ENCODE measurements around the gene HIGD2B.
"Not testable (repeated sequence)": the region's sequence is repeated elsewhere in the genome, so short reads cannot be mapped to it uniquely, and the experiment has no call there.

Gene HIGD2B

GRCh38 chr15:72685925-72686794 lies at the start of gene HIGD2B, which contains the start of gene BBS4:
TSS of gene HIGD2B (minus strand) at chr15:72686182. CDS start at chr15:72676374, 9,808 bp downstream.
TSS of gene BBS4 (plus strand) at chr15:72686207. CDS start at chr15:72686228, 21 bp downstream.
- DNase-seq (ENCODE audit: low read depth in 3 of 3) = peak; percentile 71 to 86 (median 74)

GRCh38 chr15:72735111-72735510 lies 49.1 kb upstream of the HIGD2B start:
- DNase-seq (ENCODE audit: low read depth in 3 of 3) = no peak

DNA sequence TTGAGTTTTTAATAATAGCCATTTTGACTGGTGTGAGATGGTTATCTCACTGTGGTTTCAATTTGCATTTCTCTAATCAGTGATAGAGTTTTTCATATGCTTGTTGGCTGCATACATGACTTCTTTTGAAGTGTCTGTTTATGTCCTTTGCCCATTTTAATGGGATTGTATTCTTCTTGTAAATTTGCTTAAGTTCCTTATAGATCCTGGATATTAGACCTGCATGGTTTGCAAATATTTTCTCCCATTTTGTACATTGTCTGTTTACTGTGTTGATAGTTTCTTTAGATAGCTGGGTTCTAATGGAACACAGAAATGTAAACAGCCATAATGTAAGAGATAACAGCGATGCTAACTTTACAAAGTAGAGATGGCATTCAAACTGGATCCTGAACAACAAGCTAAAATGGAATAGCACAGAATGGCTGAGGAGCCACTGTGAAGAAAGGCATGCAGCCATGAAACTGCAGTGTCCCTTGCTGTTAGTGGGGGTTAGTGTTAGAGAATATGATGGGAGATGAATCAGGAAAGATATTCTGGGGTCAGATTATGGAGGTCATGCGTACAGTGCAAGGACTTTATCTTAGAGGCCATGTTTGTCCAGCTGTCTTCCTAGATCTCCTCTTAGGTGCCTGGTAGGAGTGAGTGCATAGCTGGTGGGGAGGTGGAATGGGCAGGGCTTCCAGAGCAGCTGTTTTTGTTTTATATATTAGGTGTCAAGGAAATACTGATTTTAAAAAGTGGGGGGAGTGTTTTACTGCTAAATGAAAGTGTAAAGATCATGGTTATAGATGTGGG lies 48.2 kb upstream of the HIGD2B start:
- DNase-seq (ENCODE audit: low read depth in 3 of 3) = no peak

- DNase-seq (ENCODE audit: low read depth in 3 of 3) = no peak
These were observed 46.5 kb upstream of the HIGD2B start for GRCh38 chr15:72732516-72732915.

- no peak for DNase-seq (ENCODE audit: low read depth in 3 of 3)
These were observed 46.1 kb upstream of the HIGD2B start for GRCh38 chr15:72732086-72732485.

DNA sequence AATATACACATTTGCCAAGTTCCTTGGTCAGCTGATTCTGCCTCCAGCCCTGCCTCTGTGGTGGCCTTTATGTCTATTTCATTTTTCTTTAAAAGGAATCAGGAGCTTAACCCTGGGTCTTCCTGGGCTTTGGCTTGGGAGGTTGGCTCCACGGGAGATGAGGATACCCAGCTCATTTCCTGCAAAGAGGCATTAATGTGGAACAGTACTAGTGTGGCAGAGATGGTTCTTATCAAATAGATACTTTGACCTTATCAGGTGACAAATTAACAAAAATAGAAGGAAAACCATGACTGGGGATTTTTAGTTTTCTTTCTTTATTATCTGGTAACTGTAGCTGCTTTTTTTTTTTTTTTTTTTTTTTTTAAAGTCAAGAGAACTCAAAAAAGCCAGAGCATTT lies 42.8 kb upstream of the HIGD2B start:
- DNase-seq (ENCODE audit: low read depth in 3 of 3) = no peak

DNA sequence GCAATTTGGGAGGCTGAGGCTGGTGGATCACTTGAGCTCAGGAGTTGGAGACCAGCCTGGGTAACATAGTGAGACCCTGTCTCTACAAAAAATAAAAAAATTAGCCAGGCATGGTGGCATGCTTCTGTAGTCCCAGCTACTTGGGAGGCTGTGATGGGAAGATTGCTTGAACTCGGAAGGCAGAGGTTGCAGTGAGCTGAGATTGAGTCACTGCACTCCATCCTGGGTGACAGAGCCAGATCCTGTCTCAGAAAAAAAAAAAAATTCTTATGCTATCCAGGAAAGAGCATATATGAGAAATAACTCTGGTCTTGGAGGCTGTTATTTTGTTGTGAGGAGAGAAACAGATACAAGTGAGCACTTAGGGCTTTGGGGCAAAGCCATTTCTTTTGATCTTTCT lies 42.3 kb upstream of the HIGD2B start:
- DNase-seq (ENCODE audit: low read depth in 3 of 3) = not testable (repeated sequence)

DNA sequence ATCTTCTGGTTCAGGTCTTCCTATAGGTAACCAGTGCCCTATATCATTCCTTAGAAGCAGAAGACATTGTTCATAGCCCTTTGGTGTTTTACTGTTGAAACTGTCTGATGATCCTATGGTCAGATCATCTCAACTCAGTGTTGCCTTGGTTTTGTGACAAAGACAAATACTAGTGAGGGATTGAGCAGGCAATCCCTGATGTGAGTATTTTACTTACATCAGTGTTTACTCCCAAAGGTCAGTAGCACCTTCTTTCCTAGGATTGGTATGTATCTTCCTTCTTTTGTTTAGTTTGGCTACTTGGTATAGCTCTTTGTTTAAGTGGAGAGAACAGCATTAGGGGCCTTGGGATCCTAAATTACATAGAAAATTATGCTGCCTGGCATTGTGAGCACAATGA lies 41.2 kb upstream of the HIGD2B start:
- DNase-seq (ENCODE audit: low read depth in 3 of 3) = no peak

DNA sequence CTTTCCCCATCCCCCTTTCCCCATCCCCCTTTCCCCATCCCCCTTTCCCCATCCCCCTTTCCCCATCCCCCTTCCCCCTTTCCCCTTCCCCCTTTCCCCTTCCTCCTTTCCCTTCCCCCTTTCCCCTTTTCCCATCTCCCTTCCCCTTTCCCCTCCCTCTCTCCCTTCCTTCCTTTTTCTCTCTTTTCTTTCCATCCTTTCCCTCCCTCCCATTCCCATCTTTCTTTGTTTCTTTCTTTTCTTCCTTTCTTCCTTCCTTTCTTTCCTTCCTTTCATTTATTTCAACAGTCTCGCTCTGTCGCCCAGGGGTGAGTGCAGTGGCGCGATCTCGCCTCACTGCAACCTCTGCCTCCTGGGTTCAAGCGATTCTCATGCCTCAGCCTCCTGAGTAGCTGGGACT lies 39.9 kb upstream of the HIGD2B start:
- not testable (repeated sequence) for DNase-seq (ENCODE audit: low read depth in 3 of 3)

- no peak for DNase-seq (ENCODE audit: low read depth in 3 of 3)
These were observed 39.5 kb upstream of the HIGD2B start for GRCh38 chr15:72725446-72725845.

DNA sequence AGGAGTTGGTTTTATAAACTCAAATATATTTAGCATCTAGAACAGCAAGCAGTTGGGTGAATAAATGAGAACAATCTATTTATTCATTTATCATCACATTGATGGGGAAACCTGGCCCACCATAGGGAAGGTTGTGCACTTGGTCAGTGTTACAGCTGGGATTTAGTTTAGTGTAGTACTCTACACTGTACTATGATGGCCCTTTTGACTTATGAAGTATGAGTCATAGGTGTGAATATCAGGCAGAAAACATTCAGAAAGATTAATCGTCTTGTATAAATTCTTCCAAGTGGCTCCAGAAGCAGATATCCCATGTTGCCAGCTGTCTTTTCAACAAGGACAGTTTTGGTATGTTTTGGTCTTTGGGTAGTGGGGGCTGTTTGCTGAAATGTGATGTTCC lies 38.0 kb upstream of the HIGD2B start:
- DNase-seq (ENCODE audit: low read depth in 3 of 3) = no peak

GRCh38 chr15:72722071-72722696 lies 36.2 kb upstream of the HIGD2B start:
- peak; percentile 34 to 64 (median 44) for DNase-seq (ENCODE audit: low read depth in 3 of 3)

DNA sequence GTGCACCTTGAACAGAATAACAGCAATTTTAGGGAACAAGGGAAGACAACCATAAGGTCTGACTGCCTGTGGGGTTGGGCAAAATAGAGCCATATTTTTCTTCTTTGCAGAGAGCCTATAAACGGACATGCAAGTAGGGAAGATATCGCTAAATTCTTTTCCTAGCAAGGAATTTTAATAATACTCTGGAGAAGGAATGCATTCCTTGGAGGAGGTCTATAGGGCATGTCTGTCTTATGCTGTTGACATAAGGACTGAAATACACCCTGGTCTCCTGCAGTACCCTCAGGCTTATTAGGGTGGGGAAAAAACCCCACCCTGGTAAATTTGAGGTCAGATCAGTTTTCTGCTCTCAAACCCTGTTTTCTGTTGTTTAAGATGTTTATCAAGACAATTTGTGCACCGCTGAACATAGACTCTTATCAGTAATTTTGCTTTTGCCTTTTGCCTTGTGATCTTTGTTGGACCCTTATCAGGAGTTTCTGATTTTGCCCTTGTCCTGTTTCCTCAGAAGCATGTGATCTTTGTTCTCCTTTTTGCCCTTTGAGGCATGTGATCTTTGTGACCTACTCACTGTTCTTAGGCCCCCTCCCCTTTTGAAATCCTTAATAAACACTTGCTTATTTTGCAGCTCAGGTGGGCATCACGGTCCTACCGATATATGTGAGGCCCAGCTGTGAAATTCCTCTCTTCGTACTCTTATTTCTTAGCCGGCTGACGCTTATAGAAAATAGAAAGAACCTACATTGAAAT lies 22.7 kb upstream of the HIGD2B start:
- DNase-seq (ENCODE audit: low read depth in 3 of 3) = not testable (repeated sequence)

- no peak for DNase-seq (ENCODE audit: low read depth in 3 of 3)
These were observed 20.3 kb upstream of the HIGD2B start for GRCh38 chr15:72706266-72706665.

- no peak for DNase-seq (ENCODE audit: low read depth in 3 of 3)
These were observed 14.1 kb upstream of the HIGD2B start for GRCh38 chr15:72700076-72700475.

- DNase-seq (ENCODE audit: low read depth in 3 of 3) = no peak
These were observed 13.0 kb upstream of the HIGD2B start for GRCh38 chr15:72698938-72699337.

- no peak for DNase-seq (ENCODE audit: low read depth in 3 of 3)
These were observed 5.0 kb upstream of the HIGD2B start for GRCh38 chr15:72690938-72691337.

DNA sequence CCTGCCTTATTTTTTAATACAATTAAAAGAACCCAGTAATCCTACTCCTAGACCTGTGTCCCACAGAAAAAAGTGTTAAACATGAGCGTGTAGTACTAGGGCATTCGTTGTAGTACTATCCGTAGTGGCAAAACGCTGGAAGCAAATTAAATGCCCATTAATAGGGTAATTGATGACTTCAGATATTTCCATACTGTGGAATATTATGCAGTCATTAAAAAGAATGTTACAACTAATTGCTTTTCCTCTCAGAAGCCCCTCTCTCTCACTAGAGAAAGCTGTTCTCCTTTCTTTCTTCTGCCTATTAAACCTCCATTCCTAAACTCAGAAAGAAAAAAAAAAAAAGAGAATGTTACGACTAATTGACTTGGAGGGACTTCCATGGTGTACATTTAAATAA lies 2.7 kb upstream of the HIGD2B start:
- DNase-seq (ENCODE audit: low read depth in 3 of 3) = no peak

DNA sequence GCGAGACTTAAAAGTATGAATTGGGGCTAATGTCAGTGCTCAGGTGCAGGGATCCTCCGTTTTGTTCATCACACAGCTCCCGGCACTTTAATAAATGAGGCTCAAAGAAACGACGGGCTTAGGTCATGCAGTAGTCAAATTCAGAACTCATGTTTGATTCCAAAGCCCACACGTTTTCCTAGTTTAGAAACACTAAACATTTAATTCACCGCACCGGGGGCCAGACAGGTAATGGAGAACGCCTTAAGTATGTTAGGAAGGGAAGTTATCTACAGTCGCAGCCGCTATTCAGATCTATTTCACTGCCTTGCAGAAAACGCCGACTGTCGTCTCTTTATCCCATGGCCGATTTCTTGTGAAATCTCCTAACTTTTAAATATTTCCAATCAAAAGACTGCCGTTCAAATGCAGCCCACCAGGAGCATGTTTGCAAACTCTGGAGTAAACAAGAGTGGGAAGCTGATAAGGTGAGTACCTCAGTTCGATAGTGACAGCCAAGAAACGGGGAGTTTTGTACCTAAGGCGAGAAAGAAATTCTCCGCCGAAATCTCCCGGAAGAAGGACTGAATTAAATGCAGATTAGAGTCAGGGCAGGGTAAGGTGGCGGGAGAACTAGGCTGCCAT lies 569 bp downstream of the HIGD2B start:
- no peak for DNase-seq (ENCODE audit: low read depth in 3 of 3)

DNA sequence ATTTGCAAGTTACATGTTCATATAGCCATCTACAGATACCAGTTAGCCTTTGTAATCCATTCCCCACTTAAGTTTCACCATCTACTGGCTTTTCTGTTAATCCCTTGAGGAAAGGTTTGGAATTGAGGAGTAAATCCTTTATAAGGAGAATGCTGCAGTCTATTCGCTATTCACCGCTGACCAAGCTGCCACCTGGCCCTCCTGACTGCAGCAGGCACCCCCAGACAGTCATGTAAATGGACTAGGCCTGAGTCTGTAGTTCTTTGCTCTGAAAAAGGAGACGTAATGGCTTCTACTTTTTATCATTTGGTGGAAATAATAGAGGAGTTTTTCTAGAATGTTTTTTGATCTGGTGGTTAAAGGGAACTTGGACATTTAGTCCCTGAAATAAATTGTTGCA lies 3.2 kb downstream of the HIGD2B start:
- no peak for DNase-seq (ENCODE audit: low read depth in 3 of 3)

DNA sequence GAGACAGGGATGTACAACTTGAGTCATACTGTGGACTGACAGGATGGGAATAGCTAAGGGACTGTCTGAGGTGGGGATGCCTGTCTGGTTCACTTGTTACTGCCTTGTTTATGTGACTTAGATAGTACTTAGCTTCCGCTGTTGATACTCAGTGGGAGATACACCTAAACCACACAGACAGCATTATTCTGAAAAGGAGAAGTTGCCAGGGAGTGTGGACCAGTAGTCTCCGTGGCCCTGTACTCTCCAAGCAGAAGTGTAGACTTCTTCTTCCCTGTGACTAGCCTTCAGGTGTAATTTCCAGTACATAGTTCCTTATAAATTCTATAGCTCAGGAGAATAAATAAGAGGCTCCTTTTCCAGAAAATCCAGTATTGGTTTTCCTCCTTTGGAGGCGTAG lies 5.1 kb downstream of the HIGD2B start:
- DNase-seq (ENCODE audit: low read depth in 3 of 3) = no peak

All from stimulated activated CD4-positive, alpha-beta T cell treated with anti-CD3 and anti-CD28 coated beads, TNF-alpha, amount 100 ng/mL, for 24 hours (primary cell).